ENCODE measurements around the gene PIAS1.
"Not testable (repeated sequence)": the region's sequence is repeated elsewhere in the genome, so short reads cannot be mapped to it uniquely, and the experiment has no call there.

PIAS1 gene

GRCh38 chr15:68053701-68054627 is at the start of gene PIAS1:
Gene PIAS1, plus strand, starts transcription at chr15:68054315. Its CDS starts 12 bp downstream, at chr15:68054327.
- peaks cover 4% of the 10 kb centered on the region for H3K27me3 Mint-ChIP-seq
- peaks cover 44% of the 10 kb centered on the region for H3K4me1 Mint-ChIP-seq (ENCODE audit: low read depth)
- DNase-seq: peak; percentile 96
- peak within 1 kb of the TSS; percentile 91 for H3K4me3 Mint-ChIP-seq
- peak within 1 kb of the TSS; percentile 95 for H3K27ac Mint-ChIP-seq
- no peaks in the 10 kb centered on the region for H3K9me3 Mint-ChIP-seq
- peaks cover 15% of the 10 kb centered on the region for H3K36me3 Mint-ChIP-seq (ENCODE audit: low read depth)

DNA sequence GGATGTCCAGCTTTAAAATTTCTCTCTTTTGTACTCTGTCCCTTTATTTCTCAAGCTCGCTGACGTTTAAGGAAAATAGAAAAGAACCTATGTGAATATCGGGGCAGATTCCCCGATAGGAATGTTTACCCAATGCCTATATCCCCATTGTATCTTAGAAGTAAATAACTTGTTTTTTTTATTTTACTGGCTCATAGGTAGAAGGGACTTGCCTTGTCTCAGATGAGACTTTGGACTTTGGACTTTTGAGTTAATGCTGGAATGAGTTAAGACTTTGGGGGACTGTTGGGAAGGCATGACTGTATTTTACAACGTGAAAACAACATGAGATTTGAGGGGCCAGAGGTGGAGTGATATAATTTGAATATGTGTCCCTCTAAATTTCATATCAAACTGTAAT is 46.5 kb upstream of the PIAS1 start:
- H3K4me1 Mint-ChIP-seq (ENCODE audit: low read depth); H3K4me3 Mint-ChIP-seq: not testable (repeated sequence)

DNA sequence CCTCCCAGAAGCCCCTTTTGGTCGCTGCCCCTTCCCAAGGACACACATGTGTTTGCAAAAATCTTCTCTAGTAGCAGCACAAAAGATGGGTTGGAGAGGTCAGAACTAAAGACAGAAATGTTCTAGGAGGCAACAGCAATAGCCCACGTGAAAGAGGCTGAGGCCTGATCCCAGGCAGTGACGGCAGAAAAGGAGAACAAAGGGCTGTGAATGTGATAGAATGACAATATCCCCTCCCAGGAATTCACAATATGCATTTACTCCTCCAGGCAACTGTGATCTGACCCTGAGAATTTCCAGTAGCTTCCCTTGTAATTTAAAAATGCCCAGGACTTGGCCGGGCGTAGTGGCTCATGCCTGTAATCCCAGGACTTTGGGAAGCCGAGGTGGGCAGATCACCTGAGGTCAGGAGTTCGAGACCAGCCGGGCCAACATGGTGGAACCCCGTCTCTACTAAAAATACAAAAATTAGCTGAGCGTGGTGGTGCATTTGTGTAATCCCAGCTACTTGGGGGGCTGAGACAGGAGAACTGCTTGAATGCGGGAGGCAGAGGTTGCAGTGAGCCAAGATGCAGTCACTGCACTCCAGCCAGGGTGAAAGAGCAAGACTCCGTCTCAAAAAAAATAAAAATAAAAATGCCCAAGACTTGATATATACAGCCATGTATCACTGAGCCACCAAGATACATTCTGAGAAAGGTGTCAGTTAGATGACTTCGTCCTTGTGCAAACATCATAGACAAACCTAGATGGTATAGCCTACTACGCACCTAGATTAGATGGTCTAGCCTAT is 43.6 kb upstream of the PIAS1 start:
- Mint-ChIP-seq H3K27ac (no peak overlapping the region), H3K36me3 (ENCODE audit: low read depth) (no peaks in the 10 kb centered on the region), H3K4me1 (ENCODE audit: low read depth) (no peaks in the 10 kb centered on the region), H3K9me3 (peaks cover 12% of the 10 kb centered on the region), H3K27me3 (peaks cover 21% of the 10 kb centered on the region), H3K4me3 (no peak overlapping the region)
- no peak for DNase-seq

More for the DNA sequence above, 46.5 kb upstream of the PIAS1 start:
- peaks cover 12% of the 10 kb centered on the region for H3K9me3 Mint-ChIP-seq
- not testable (repeated sequence) for H3K27me3 Mint-ChIP-seq; H3K36me3 Mint-ChIP-seq (ENCODE audit: low read depth); DNase-seq; H3K27ac Mint-ChIP-seq

DNA sequence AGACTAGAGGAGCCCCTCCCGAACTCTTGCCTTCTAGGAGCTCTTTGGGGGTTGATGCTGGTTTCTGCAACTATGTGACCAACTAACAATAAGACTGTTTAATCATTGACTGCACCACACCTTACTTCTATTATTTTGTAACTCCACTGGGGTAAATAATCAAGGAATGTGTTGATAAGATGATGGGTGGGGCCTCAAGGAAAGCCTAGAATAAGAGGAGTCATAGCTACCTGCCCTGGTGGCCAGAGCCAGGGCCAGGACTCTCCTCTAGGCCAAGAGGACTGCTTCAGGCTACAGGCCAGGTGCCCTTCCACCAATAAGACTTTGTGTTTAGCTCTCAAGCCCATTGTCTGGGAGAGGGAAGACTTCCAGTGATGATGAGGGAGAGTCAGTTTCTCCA is 41.2 kb upstream of the PIAS1 start:
- H3K27ac Mint-ChIP-seq: no peak overlapping the region
- H3K27me3 Mint-ChIP-seq: peaks cover 21% of the 10 kb centered on the region
- H3K9me3 Mint-ChIP-seq: peaks cover 2% of the 10 kb centered on the region
- no peaks in the 10 kb centered on the region for H3K4me1 Mint-ChIP-seq (ENCODE audit: low read depth)
- DNase-seq: no peak
- no peak overlapping the region for H3K4me3 Mint-ChIP-seq
- no peaks in the 10 kb centered on the region for H3K36me3 Mint-ChIP-seq (ENCODE audit: low read depth)

- H3K4me1 Mint-ChIP-seq (ENCODE audit: low read depth): no peaks in the 10 kb centered on the region
- no peaks in the 10 kb centered on the region for H3K9me3 Mint-ChIP-seq
- no peak for DNase-seq
- no peaks in the 10 kb centered on the region for H3K36me3 Mint-ChIP-seq (ENCODE audit: low read depth)
- H3K27ac Mint-ChIP-seq: no peak overlapping the region
- no peak overlapping the region for H3K4me3 Mint-ChIP-seq
- H3K27me3 Mint-ChIP-seq: peaks cover 18% of the 10 kb centered on the region
Measured at GRCh38 chr15:68014219-68014618, 39.9 kb upstream of the PIAS1 start.

DNA sequence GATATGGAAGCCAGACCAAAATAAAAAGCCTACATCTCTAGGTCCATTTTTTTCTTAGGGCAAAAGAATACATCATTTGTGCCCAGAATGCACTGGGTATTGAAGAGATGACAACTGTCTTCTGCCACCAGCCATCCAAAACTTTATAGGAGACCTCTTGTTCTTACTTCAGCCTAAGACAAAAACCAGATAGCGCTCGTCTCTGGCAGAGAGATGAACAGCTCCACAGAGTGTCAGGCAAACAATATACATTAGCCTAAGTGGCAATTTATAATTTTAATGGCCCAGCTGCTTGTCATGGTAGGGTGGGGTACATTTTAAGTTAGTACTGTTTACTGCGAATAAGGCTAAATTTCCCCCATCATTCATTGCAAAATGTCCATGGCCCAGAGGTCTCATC is 38.9 kb upstream of the PIAS1 start:
- H3K9me3 Mint-ChIP-seq: no peaks in the 10 kb centered on the region
- no peaks in the 10 kb centered on the region for H3K36me3 Mint-ChIP-seq (ENCODE audit: low read depth)
- H3K4me1 Mint-ChIP-seq (ENCODE audit: low read depth): no peaks in the 10 kb centered on the region
- peaks cover 12% of the 10 kb centered on the region for H3K27me3 Mint-ChIP-seq
- no peak overlapping the region for H3K4me3 Mint-ChIP-seq
- no peak for DNase-seq
- H3K27ac Mint-ChIP-seq: no peak overlapping the region

- Mint-ChIP-seq H3K4me3 (no peak overlapping the region), H3K9me3 (no peaks in the 10 kb centered on the region), H3K4me1 (ENCODE audit: low read depth) (no peaks in the 10 kb centered on the region), H3K27me3 (peaks cover 12% of the 10 kb centered on the region), H3K27ac (no peak overlapping the region), H3K36me3 (ENCODE audit: low read depth) (no peaks in the 10 kb centered on the region)
- DNase-seq: no peak
Measured at GRCh38 chr15:68017201-68017600, 36.9 kb upstream of the PIAS1 start.

DNA sequence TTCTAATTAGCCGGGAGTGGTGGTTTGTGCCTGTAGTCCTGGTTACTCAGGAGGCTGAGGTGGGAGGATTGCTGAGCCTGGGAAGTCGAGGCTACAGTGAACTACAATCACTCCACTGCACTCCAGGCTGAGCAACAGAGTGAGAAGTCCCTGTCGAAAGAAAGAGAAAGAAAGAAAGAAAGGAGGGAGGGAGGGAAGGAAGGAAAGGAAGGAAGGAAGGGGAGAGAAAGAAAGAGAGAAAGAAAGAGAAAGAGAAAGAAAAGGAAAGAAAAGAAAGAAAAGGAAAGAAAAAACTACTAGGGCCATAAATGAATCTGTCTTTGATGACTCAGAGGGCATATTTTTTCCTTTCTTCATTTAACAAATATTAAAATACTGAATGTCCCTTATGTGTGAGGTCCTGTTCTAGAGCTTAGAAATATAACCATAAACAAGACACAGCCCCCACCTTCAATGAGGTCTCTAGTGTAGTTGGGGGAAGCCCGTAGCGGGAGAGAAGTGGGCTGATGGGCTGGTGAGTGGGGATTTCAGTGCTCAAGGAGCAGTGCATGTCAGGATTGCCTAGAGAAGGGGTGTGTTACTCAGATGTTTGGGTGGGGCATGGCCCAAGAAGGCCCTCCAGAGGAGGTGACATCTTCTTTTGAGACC is 35.2 kb upstream of the PIAS1 start:
- Mint-ChIP-seq H3K4me3 (no peak overlapping the region), H3K27me3 (peaks cover 5% of the 10 kb centered on the region), H3K4me1 (ENCODE audit: low read depth) (no peaks in the 10 kb centered on the region), H3K36me3 (ENCODE audit: low read depth) (no peaks in the 10 kb centered on the region), H3K27ac (no peak overlapping the region), H3K9me3 (no peaks in the 10 kb centered on the region)
- DNase-seq: no peak

DNA sequence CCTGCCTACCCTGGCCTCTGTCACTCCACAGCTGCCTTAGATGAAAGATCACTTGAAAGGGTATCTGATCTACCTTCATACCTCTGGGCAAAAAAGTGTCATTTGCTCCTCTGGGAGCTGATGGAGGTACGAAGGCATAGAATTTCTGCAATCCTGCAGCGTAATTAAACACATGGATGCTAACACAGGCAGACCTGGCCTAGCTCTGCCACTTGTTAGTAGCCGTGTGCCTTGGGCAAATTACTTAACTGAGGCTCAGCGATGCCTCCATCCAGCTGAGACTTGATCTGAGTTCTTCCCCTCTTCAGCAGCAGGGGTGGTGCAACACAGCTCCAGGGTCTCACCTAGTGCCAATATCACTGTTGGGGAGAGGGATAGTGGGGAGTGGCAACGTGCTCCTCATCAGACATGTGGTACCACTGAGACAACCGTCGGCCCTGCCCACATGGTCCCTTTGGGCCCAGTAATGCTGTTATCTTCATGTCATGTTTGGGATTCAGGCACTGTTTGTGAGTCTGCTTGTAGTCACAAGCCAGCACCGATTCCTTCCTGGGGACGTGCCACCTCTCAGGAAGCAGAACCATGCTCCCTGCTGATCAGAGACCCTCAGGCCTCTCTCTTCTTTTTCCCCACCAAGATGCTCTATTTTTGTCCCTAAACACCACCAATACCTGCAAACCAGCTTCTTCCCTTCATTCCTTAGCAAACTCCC is 34.1 kb upstream of the PIAS1 start:
- H3K9me3 Mint-ChIP-seq: no peaks in the 10 kb centered on the region
- no peaks in the 10 kb centered on the region for H3K36me3 Mint-ChIP-seq (ENCODE audit: low read depth)
- no peak overlapping the region for H3K4me3 Mint-ChIP-seq
- H3K27ac Mint-ChIP-seq: no peak overlapping the region
- H3K4me1 Mint-ChIP-seq (ENCODE audit: low read depth): no peaks in the 10 kb centered on the region
- H3K27me3 Mint-ChIP-seq: no peaks in the 10 kb centered on the region
- DNase-seq: no peak

GRCh38 chr15:68020685-68021084 is 33.4 kb upstream of the PIAS1 start:
- no peak overlapping the region for H3K27ac Mint-ChIP-seq
- no peaks in the 10 kb centered on the region for H3K27me3 Mint-ChIP-seq
- no peaks in the 10 kb centered on the region for H3K4me1 Mint-ChIP-seq (ENCODE audit: low read depth)
- H3K9me3 Mint-ChIP-seq: no peaks in the 10 kb centered on the region
- H3K36me3 Mint-ChIP-seq (ENCODE audit: low read depth): no peaks in the 10 kb centered on the region
- H3K4me3 Mint-ChIP-seq: no peak overlapping the region
- DNase-seq: no peak

GRCh38 chr15:68022061-68022460 is 32.1 kb upstream of the PIAS1 start:
- DNase-seq: no peak
- Mint-ChIP-seq H3K27ac (no peak overlapping the region), H3K4me1 (ENCODE audit: low read depth) (peaks cover 4% of the 10 kb centered on the region), H3K36me3 (ENCODE audit: low read depth) (no peaks in the 10 kb centered on the region), H3K4me3 (no peak overlapping the region), H3K9me3 (no peaks in the 10 kb centered on the region), H3K27me3 (no peaks in the 10 kb centered on the region)

GRCh38 chr15:68023307-68024101 is 30.6 kb upstream of the PIAS1 start:
- H3K4me1 Mint-ChIP-seq (ENCODE audit: low read depth): peaks cover 4% of the 10 kb centered on the region
- no peak overlapping the region for H3K4me3 Mint-ChIP-seq
- H3K9me3 Mint-ChIP-seq: no peaks in the 10 kb centered on the region
- DNase-seq: no peak
- H3K27ac Mint-ChIP-seq: no peak overlapping the region
- no peaks in the 10 kb centered on the region for H3K27me3 Mint-ChIP-seq
- no peaks in the 10 kb centered on the region for H3K36me3 Mint-ChIP-seq (ENCODE audit: low read depth)

DNA sequence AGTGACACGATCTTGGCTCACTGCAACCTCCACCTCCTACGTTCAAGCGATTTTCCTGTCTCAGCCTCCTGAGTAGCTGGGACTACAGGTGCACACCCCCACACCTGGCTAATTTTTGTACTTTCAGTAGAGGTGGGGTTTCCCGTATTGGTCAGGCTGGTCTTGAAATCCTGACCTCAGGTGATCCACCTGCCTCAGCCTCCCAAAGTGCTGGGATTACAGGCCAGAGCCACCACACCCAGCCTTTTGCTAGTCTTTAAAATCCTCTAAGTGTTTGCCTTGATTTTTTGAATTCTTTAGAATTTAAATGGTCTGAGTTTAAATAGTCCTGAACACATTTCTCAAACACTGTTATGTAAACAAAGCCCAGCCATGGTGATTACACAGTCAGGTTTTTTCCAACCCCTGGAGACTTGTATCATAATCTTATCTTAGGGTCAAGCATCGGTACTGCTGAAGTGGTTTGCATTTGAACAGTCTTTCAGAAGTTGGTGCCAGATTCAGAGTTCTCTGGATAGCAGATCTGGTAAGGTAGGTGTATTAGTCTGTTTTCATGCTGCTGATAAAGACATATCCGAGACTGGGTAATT is 28.2 kb upstream of the PIAS1 start:
- Mint-ChIP-seq H3K27me3 (no peaks in the 10 kb centered on the region), H3K4me3 (no peak overlapping the region), H3K27ac (no peak overlapping the region), H3K9me3 (no peaks in the 10 kb centered on the region), H3K36me3 (ENCODE audit: low read depth) (no peaks in the 10 kb centered on the region), H3K4me1 (ENCODE audit: low read depth) (peaks cover 4% of the 10 kb centered on the region)
- DNase-seq: no peak
